Stimulated activated CD4-positive, alpha-beta T cell treated with anti-CD3 and anti-CD28 coated beads, TNF-alpha, amount 100 ng/mL, for 4 hours (primary cell): ENCODE data around the gene C11orf91.
"Not testable (repeated sequence)": the region's sequence is repeated elsewhere in the genome, so short reads cannot be mapped to it uniquely, and the experiment has no call there.

ENCODE experiments used
- DNase-seq, 3 experiments: peaks; one replicate each; pipeline ENCODE4 v3.0.0-alpha.2; 2020; ENCODE audit warnings: low read depth in 3 of 3

C11orf91 gene

GRCh38 chr11:33721984-33722383 lies 21.4 kb upstream of the C11orf91 start:
- no peak for DNase-seq

- DNase-seq, result no peak
Measured at GRCh38 chr11:33721426-33721825, 20.8 kb upstream of the C11orf91 start.

GRCh38 chr11:33719587-33719986 lies 19.0 kb upstream of the C11orf91 start:
- DNase-seq, result no peak

GRCh38 chr11:33718440-33718839 lies 17.8 kb upstream of the C11orf91 start:
- no peak for DNase-seq

- no peak for DNase-seq
Measured at GRCh38 chr11:33716243-33716642, 15.6 kb upstream of the C11orf91 start.

- DNase-seq, result no peak
Measured at GRCh38 chr11:33713856-33714398, 13.3 kb upstream of the C11orf91 start.

- DNase-seq, result no peak
Measured at GRCh38 chr11:33713151-33713855, 12.7 kb upstream of the C11orf91 start.

DNA sequence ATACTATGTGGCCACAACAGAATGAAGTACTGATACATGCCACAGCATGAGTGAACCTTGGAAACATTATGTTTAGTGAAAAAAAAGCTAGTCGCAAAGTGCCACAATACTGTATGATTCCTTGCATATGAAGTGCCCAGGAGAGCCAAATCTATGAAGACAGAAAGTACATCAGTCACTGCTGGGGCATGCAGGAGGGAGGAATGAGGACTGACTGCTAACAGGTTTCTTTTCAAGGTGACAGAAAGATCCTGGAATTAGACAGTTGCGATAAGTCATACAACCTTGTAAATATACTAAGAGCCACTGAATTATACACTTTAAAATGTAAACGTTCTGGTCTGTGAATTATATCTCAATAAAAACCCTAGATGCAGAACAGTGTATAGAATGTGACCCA lies 11.8 kb upstream of the C11orf91 start:
- no peak for DNase-seq

DNA sequence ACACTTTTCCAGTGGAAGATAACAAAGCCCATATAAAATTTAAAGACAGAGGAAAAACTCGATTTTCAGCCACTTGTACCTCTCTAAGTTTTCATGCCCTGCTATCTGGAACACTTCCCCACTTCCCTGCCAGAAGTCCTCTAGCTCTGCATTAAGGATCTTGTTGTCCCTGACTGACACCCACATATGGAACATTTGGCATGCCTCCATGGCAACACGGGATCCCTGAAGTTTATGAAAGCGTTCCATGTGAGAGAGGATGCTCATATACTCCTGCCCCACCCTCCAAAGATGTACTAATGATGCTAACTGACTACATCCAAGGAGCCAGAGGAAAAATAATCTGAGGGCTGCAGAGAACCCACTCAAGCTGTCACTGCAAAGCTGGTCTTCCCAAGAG lies 8.8 kb upstream of the C11orf91 start:
- DNase-seq, result no peak

DNA sequence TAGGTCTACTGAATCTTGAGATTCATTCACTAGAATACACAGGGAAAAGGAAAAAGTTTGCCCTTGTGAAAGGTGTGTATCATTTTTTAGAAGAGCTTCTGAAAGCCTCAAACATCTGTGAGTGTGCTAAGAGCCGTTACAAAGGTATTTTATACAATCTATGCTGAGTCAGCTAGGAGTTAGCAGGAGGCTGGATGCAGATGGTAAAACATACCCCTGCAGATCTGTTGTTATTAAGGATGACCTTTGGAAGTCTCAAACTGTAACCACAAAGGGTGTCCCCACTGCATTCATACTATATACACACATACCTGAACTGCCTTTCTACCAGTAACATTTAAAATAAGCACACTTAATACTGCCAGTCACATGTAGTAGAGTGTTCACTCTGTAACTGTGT lies 8.4 kb upstream of the C11orf91 start:
- DNase-seq, result no peak

DNA sequence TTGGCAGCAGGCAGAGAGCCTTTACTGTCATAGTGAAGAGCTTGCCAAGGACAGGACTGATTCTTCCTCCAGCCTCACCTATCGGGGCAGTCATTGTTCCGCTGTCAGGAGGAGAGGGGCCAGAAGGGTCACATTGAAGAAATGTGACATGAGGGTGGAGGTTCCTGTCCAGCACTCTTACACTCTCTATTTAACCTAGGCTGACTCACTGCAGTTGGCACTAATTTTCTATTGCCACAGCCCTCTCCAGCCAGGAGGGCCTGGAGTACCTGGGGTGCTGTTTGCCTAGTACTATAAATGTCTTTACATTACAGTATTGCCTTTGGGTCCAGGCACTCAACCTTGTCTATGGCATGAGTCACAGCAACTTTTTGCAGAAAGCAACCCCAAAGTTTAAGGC lies 7.2 kb upstream of the C11orf91 start:
- not testable (repeated sequence) for DNase-seq

DNA sequence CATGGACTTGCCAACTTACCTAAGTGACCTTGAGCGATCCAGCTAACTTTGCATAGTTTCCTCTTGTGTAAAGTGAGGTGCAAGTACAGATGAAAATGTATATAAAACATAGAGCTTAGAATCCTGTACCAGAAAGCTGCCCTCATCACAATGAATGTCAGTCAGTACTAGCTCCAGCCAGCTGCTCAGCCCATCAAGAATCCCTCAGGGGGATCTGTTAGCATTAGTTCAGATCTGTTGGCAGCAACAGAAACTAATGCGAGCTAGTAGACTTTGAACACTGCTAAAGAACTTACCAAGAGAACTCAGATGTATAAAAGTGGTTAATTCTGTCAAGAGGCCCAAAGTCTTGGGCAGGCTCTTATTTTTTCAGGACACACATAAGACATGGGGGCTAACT lies 6.3 kb upstream of the C11orf91 start:
- DNase-seq, result no peak

DNA sequence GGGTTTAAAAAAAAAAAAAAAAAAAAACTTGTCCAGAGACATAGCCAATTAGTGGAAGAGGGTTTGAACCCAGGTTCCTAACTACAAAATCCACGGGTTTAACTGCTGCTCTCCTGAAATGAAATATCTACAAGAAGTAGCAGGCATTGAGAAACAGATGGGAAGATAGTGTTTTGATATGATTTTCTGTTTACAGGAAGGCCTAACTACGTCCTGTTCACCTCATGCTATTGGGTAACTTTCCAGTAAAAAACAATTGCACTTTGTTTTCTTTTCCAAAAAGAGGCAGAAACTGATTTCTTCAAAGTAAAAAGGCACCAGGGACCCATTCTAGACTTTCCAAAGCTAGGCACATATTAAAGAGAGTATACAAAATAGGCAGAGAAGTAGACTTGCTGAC lies 5.9 kb upstream of the C11orf91 start:
- no peak for DNase-seq

- no peak for DNase-seq
Measured at GRCh38 chr11:33704240-33705002, 3.8 kb upstream of the C11orf91 start.

- DNase-seq, result no peak
Measured at GRCh38 chr11:33703788-33704187, 3.2 kb upstream of the C11orf91 start.

GRCh38 chr11:33703234-33703633 lies 2.6 kb upstream of the C11orf91 start:
- no peak for DNase-seq

DNA sequence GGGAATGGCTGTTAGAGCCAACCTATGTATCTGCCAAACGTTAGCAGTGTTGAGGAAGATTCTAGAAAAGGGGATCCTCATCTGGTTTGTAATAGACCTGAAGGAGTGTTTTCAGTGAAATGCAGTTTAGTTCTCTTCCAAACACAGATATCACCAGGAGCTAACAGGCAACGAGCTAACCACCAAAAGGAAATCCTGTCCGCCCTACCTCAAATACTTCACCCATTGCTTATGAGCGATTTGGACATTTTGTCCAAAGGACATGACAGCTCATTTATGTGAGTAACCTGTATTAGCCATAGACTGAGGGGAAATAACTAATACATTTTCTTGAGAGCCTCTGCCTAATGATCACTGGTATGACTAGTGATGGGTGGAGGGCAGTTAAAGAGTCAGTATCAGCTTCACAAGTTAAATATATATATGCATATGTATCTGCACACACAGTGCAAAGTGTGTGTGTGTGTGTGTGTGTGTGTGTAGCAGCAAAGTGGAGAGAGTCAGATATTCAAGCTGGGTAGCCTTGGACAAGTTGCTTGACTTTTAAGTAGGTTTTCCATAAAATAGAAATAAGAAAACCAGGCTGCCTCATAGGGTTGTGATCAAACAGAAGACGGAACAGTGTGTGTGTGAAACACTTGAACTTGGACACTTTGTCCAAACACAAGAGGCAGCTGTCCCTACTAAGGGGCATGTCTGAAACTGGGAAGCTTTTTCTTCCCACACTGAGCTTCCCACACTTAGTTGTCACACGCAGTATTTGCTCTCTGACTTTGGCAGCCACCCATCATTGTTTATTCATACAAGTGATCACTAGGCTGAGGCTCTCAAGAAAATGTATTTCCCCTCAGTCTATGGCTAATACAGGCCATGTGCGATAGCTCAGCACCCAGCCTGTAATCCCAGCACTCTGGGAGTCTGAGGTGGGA lies 940 bp upstream of the C11orf91 start:
- DNase-seq, result no peak

- DNase-seq, result peak in 1 of 3 experiments; percentile 3
Measured at GRCh38 chr11:33700063-33700501, 544 bp downstream of the C11orf91 start.

DNA sequence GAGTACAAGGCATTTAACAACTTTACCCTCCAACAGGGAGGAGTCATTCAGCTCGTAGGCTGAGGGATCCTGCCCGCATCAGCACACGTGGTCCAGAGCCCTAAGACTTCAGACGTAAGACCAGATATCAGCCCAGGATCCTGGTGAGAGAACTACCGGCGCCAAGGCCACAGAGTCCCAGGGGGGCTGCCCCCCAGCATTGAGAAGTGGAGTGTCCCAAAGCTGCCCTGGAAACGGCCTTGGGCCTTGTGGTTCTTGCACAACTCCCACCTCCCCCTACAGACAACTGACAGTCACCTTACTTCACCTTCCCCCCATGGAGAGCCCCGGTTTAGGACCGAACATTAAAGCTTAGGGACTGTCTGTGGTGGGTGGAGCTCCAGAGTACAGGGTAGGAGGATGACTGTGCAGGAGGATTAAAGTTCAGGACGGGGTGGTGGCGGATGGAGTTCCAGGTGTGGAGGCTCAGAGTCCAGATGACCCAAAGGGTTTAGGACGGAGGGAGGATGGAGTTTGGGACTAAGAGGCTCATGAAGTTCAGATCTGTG lies 1.0 kb downstream of the C11orf91 start:
- no peak for DNase-seq

- DNase-seq, result no peak
Measured at GRCh38 chr11:33698921-33699320, 1.7 kb downstream of the C11orf91 start.

- DNase-seq, result no peak
Measured at GRCh38 chr11:33697997-33698396, 2.6 kb downstream of the C11orf91 start.
